Left colon (tissue), 2 donors: ENCODE data around the gene KCNA4. TPM values are rescaled to one million over a fixed set of nuclear protein-coding genes. Genes with fewer than 3 reads are reported as not detected.
"Not testable (repeated sequence)": the region's sequence is repeated elsewhere in the genome, so short reads cannot be mapped to it uniquely, and the experiment has no call there.

Experiments
- ATAC-seq: fragments of 200-7000 bp; cut with Tn5 transposase; one replicate; pipeline ENCODE4 v1.9.1; 2020; ENCODE audit warnings: mild to moderate bottlenecking, moderate library complexity
- DNase-seq, 2 donors: peaks; one replicate each; pipeline ENCODE4 v3.0.0-alpha.2; 2020
- intact Hi-C, 2 donors: fragments of 100-400 bp; cut with DNase I in 1 of 2; cut with micrococcal nuclease in 1 of 2; formaldehyde crosslinking; loops; one replicate each; pipeline versions ENCODE4 v1.11.2 to v1.14.0; 2022; cut with DNase I, micrococcal nuclease
- long read RNA-seq: library from polyadenylated mRNA; unstranded; transcript quantifications from one replicate; pipeline ENCODE4 v2.0.0, GENCODE V29; 2021
- total RNA-seq, 2 donors: library from RNA; stranded (reverse); fragmentation: NEBNext Ultra II Directional; extraction: Animal tissue kit (Norgen Biotek cat#: 25700); gene quantifications; one replicate each; pipeline ENCODE4 v1.2.1, GENCODE V29; 2021
- donor health status: DM: no; HTN: no; CAD: no.
- donor health status: DM: yes; HTN: yes; CAD: no.

The KCNA4 gene
- total RNA-seq = not detected
- long read RNA-seq = 0 reads

DNA sequence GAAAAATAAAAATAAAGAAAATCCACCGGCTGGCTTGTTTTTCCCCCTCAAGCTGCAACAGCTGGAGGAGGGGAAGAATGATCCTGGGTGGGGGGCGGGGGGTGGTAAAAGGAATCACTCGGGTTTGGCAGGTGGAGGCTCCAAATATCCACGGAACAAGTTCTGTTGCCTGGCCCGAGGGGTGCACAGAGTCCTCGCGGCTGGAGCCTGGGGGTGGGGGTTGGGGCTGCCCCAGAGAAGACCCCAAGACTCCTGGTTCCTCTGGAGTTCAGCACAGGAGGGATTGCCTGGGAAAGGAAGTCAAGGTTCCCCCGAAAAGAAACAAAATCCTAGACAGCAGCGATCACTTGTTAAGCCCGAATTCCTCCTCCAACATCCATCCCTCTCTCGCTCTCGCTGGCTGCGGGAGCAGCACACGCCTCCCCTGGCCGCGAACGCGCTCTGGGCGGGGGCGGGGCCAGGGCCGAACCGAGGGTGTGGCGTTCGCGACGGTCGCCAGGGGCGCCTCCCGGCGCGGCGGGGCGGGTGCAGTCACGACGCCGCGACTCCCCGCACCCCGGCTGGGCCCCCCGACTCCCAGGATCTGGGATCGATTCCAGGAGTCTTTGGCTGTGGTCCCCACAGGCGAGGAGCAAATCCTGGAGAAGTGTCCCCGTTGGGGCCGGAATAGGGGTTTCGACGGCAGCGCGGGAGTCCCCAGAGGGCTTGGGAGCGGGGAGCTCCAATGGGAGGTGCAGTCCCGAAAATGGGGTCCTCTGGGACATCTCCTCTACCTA is at the start of gene KCNA4:
Gene KCNA4 (minus strand): TSS at position 443 of the 776 bp plus-strand sequence. CDS start 4,352 bp downstream, outside the sequence.
- intact Hi-C loops = no loop called here
- DNase-seq (no peak), ATAC-seq (no peak)

GRCh38 chr11:30062103-30062502 is 45.3 kb upstream of the KCNA4 start:
- intact Hi-C loops = no loop called here
- DNase-seq = no peak
- no peak for ATAC-seq

GRCh38 chr11:30059172-30059815 is 42.5 kb upstream of the KCNA4 start:
- intact Hi-C loops = no loop called here
- ATAC-seq (no peak), DNase-seq (no peak)

DNA sequence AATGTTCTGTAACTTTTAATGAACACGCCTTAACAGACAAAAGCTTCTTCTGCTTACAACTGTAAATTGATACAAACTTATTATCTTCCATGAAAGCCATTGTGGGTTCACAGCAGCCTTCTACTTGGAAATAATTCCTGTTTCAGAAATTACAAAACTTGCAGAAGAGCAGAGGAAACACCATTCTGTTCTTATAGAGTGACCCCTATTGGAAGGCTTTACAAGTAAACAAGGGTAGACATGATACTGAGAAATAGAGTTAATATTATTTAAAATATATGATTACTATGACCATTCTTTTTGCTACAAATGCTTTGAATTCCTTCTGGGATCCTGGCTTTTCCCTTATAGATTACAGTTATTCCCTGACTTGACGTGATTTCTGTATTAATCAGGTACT is 32.4 kb upstream of the KCNA4 start:
- ATAC-seq = no peak
- intact Hi-C loops = no loop called here
- DNase-seq = no peak

GRCh38 chr11:30046578-30046945 is 29.7 kb upstream of the KCNA4 start:
- ATAC-seq = no peak
- no peak for DNase-seq
- intact Hi-C loops = no loop called here

DNA sequence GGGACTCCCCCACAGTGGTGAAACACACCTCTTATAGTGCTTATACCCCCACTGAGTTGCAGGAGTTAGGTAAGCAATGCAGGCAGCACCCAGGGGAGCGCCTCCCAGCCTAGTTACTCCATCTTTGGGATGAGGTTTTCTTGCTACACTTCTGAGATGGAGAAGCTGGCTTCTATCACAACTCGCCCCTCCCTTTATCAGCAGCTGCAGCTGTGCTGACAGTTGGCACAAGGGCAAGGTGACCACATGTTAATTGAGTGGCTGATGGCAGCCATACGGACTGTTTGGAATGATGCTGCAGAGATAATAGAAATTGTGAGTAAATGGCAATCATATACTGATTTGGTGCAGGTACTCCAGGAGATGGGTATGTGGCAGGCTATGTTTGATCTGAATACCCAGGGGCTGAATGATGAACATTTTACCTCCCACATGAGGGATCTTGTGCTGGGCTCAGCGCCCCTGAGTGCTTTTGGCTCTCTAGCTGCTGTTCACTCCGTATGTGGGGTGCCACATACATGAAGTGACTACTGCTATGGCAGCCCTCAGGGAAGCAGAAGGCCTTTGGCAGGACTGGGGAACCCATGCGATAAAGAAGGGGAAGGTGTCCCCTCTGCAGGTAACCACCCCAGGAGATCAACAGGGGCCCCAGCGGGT is 29.2 kb upstream of the KCNA4 start:
- ATAC-seq = no peak
- intact Hi-C loops = no loop called here

GRCh38 chr11:30045144-30045543 is 28.3 kb upstream of the KCNA4 start:
- ATAC-seq (no peak), DNase-seq (no peak)
- intact Hi-C loops = no loop called here

More for the DNA sequence above, 29.2 kb upstream of the KCNA4 start:
- DNase-seq = no peak

GRCh38 chr11:30041171-30041570 is 24.3 kb upstream of the KCNA4 start:
- no peak for ATAC-seq
- DNase-seq = no peak
- intact Hi-C loops = no loop called here

GRCh38 chr11:30034746-30035145 is 17.9 kb upstream of the KCNA4 start:
- ATAC-seq, DNase-seq, intact Hi-C loops: not testable (repeated sequence)

DNA sequence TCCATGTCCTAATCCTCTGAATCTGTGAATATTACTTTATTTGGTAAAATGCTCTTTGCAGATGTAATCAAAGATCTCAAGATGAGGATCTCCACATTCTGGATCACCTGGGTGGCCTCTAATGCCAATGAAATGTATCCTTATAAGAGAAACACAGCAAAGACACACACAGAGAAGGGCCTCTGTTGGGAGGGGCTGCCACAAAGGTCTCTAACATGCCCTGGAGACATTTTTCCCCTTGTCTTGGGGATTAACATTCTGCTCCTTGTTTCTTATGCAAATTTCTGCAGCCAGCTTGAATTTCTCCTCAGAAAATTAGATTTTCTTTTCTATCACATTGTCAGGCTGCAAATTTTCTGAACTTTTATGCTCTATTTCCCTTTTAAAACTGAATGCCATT is 17.3 kb upstream of the KCNA4 start:
- intact Hi-C loops, ATAC-seq, DNase-seq: not testable (repeated sequence)

DNA sequence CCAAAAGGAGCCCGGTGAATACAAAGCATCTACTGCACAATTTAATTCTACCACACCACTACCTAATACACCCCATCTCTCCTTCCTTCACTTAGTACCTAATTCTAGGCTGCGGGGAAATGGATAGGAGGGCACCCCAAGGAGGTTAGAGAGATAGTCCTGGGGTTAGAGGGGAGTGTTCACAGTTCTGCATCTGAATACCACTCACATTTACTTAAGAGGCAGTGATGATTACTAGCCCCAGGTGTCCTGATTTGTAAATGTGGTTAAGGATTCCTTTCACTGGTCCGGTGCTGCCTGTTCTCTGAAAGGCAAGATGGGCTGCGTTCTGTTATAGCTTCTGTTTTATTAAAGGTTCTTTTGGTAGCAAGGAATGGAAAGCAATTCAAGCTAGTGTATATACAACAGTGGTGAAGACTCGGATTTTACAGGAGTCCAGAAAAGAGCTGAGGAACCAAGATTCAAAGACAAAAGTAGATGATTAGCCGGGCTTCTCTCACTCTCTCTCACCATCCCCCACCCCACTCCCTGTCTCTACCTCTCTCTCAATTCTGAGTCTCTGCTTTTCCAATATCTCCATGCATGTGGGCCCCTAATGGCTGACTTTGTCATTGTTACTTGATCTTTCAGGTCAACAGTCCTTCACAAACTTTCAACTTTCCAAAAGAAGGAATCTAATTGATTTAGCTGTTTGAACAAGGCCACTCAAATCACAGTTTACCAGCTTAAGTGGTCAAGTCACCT is 8.7 kb upstream of the KCNA4 start:
- ATAC-seq = no peak
- intact Hi-C loops = no loop called here
- DNase-seq = no peak

GRCh38 chr11:30023074-30023473 is 6.2 kb upstream of the KCNA4 start:
- intact Hi-C loops = no loop called here
- ATAC-seq = no peak
- no peak for DNase-seq

DNA sequence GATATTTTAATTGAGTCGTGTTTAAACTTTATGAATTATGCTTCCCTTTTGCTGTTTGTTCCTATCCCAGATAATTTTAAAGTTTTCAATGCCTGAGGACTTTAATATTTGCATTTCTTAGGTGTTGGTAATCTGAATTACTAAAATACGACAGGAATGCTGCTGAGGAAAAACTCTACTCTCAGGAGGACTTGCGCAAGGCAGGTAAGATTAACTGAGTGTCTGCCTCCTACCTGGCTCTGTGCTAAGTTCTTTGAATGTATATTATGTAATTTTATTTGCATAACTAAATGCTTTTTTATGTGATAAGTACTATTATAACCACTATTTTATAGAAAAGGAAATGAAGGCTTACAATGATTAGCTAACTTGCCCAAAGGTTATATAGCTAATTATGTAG is 2.7 kb upstream of the KCNA4 start:
- ATAC-seq (no peak), DNase-seq (no peak)
- intact Hi-C loops = no loop called here

DNA sequence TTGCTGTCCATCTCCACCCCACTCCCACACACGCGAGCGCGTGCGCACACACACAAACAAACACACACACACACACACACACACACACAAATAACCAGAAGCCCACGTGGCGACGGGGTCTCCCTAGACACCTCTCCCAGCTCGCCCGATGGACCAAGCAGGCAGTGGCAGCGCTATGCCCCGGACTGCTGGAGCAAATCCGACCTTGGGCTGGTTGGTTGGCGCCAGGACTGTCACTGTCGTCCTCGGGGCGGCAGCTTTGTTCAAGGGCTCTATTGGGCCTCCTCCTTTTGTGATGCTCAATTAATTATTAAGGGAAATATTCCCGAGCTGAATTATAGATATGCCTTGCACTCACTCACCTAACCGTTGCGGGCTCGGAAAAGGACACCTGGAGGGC is 1.7 kb upstream of the KCNA4 start:
- intact Hi-C loops = no loop called here
- no peak for ATAC-seq
- DNase-seq = no peak

- intact Hi-C loops = no loop called here
- ATAC-seq (no peak), DNase-seq (no peak)
Measured at GRCh38 chr11:30017445-30017895, 640 bp upstream of the KCNA4 start.

GRCh38 chr11:30015725-30016412 is 961 bp downstream of the KCNA4 start:
- ATAC-seq = no peak
- DNase-seq = no peak
- intact Hi-C loops = no loop called here

DNA sequence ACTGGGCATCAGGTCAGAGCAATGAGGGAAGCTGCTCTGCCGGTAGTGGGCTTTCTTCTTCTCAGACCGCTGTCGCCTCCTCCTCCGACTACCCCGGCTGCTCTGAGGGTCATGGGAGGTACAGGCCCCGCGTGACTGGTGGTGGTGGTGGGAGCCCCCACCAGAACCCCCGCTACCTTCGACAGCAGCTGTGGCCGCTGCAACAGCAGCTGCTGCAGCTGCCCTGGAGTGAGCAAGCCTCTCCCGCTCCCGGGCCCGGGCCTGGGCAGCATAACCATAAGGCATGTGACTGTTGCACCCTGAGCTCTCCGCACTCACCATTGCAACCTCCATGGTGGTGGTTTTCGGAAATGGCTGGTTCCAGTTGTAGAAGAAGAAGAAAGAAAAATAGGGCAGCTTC is 4.5 kb downstream of the KCNA4 start:
- ATAC-seq (no peak), DNase-seq (no peak)
- intact Hi-C loops = no loop called here

DNA sequence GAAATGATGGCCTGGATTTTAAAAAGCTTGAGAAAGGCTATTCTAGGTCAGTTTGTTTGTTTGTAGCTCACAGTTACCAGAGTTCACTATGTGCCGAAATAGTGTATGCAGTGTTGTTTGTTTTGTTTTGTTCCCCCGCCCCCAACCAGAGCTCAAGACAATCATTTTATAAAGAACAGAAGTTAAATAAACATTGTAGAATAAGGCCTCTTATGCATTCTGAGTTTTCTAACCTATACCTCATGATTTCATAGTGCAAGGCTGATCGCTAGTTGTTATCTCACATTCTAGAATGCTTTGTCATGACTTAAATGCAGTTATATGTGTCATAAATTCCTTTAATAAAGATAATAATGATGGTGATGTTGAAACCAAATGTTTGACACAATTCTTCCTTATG is 7.8 kb downstream of the KCNA4 start:
- intact Hi-C loops = no loop called here
- DNase-seq = no peak

DNA sequence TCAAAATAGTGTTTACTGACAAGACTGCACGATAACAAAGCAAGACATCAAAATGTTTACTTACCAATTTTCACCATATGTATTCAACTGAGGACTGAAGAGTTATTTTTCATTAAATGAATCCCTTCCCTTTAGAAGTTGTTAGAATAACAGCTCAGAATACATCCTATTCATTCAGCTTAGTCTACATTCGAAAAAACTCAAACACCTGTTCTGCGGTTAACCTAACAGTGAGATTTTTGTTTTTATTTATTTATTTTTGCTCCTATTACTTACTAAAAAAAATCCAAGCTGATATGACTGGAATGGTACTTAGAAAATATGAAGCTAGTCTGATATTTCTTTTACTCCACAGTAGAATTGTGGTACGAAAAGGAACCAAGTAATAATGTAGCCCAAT is 10.0 kb downstream of the KCNA4 start:
- ATAC-seq = no peak
- intact Hi-C loops = no loop called here

More for the DNA sequence above, 7.8 kb downstream of the KCNA4 start:
- ATAC-seq = no peak

More for the DNA sequence above, 10.0 kb downstream of the KCNA4 start:
- no peak for DNase-seq
